HG03571 (cell line): Measurements from ENCODE around the gene SYTL1.

Experiments
- ATAC-seq: cut with Tn5 transposase; IDR thresholded peaks from one replicate; pipeline ENCODE4 v1.9.1; 2021; ENCODE audit not compliant: unreplicated experiment

Gene SYTL1

DNA sequence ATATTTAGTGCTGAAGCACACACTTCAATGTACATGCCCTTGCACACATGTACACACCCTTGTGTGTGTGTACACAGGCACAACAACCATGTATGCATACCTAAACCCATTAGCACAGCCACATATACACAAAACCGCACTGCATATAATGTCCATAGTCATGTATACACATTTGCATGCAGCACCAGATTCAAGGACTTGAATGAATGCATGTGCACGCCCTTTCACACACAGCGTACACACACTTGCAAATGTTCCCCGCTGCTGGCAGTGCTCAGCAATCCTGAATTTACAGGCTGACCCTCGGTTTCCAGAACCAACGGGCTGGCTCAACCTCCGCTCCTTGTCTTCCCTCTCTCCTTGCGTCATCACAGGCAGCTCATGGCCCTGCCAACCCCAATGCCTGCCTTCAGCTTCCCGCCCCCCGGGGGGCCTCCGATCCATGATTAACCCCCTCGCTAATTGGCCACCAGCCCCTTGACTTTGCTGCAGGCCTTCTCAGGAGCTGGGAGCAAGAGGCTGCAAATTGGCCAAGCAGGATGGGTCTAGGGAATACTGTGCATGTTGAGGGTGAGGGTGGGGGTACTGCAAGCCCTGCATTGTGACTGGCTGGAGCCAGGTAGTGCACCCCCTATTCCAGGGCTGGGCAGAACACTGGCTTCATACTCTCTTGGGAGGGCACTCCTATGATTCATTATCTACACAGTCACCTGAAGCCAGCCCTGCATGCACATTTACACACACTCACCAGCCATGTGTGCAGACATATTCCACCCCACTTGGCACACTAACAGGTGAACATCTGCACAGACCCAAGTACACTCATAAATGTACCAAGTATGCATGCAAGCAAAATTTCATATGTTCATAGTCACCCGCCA lies 58.5 kb downstream of the SYTL1 start:
- ATAC-seq = no peak

DNA sequence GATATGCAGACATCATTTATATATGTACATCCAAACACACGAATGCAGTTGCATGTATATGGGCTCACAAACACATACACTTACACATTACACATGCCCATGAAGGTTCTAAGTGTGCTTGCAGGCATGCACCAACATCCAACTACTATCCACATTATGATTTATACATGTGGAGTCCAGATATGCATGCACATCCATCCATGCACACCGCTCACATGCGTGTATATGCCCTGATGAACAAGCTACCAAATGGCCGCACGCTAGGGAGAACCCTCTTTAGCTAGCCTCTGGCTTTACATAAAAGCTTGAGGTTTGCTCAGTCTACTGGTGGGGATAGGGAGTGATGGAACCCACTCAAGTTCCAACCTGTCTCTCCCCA lies 59.1 kb downstream of the SYTL1 start:
- no peak for ATAC-seq

DNA sequence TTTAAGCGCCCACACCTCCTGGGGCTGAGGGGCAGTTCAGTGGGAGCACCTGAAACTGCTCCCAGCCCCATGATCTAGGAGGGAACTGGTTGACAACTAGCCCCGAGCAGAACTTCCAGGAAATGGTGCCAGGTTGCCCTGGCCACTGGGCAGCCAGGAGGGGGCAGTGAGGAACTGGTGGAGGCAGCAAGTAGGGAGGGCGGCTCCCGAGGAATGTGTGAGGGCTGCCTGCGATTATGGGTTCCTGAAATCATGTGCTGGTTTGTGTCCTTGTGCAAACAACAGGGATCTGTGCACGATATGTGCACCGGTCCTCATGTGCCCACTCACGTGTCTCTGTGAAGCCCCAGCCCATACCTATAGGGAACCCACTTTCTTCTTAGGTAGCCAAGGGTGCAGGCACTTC lies 60.5 kb downstream of the SYTL1 start:
- ATAC-seq = no peak

DNA sequence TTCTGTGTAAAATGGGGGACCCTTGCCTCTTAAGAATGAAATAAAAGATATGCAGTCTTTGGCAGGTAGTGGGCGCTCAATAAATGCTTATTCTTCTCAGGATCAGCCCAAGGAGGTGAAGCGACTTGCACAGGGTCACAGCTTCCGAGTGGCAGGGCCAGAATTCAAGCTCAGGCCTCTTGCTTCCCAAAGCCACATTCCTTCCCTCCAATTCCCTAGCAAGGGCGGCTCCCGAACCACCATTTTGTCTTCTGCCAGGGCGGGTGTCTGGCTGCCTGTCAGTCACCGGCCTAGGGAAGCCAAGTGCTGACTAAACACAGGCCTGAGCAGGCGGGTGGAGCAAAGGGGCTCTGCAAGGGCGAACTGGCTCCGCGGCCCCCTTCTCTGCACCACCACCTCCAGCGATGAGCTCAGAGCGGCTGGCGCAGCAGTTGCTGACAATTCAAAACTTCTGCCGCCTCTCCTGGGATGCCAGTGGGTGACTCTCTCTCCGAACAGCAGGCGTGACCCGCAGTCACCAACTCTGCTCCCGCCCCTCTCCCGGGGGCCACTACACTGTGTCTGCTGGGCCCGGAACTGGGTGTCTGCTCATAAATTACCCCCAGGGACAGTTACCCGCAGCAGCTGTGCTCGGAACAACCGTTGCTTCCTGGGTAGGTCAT lies 61.4 kb downstream of the SYTL1 start:
- ATAC-seq = no peak
